PFSK-1 (cell line): ENCODE data around the gene KRTAP5-10.

ENCODE experiments used
- POLR2AphosphoS5 ChIP-seq: IDR thresholded peaks from 2 replicates; pipeline ENCODE4 v1.6.1; 2012; ENCODE audit warnings: low read depth, mild to moderate bottlenecking, control low read depth, low read length, moderate library complexity
- SIN3A ChIP-seq: IDR thresholded peaks from 2 replicates; pipeline ENCODE4 v1.6.1; 2012; ENCODE audit warnings: mild to moderate bottlenecking, low read length, moderate library complexity, borderline replicate concordance; ENCODE audit not compliant: insufficient read depth
- TAF1 ChIP-seq: IDR thresholded peaks from 2 replicates; pipeline ENCODE4 v1.6.1; 2012; ENCODE audit warnings: low read length, control low read depth, borderline replicate concordance; ENCODE audit not compliant: insufficient read depth
- TF ChIP-seq, protein P1 (sequence below), 2 experiments: IDR thresholded peaks; 2 replicates each; pipeline versions ENCODE4 v1.6.1 to v1.8.0; 2011 to 2012; ENCODE audit warnings: low read depth in 2 of 2, low read length in 2 of 2, control low read depth in 1 of 2, inconsistent platforms in 1 of 2, mild to moderate bottlenecking in 1 of 2, moderate library complexity in 1 of 2; ENCODE audit not compliant: insufficient read depth in 1 of 2

DNA sequence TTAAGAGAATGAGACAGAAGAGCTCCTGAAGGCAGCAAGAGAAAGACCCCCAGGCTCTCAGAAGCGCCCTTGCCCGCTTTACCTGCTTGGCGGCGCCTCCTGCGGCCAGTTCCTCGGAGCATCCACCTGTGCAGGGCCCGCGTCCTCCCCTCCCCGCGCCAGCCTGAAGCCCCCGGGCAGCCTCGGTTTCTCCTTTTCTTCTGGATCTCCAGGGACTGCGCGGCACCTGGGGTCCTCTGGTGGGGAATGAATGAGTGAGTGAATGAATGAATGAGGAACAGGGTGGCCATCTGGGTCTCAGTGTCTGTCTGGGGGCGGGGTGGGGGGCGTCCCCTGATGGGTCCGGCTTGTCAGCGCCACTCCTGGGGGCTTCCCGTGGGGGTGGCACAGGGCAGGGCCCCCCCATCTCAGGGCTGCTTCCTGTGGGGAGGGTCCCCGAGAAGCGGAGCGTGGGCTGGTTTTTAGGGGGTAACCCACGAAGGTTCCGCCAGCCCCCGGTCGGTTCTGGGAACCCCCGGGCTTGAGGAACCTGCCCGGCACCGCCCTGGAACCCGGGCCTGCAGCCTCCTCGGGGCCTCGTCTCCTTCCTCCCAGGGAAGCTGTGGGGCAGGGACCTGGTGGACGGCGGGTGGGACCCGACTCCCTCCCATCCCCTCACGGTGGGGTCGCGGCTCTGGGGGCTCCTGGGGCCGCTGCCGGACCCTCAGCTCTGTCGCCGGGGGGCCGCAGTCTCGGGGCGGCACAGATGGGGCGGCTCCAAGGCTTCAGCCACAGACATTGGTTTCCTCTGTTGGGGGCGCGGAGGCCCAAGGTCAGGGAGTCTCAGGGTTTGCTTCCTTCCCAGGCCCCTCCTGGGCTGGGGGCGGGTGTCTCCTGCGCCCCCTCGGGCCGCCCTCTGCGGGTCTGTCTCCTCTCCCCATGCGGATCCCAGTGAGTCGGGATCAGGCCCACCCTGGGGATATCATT lies 46.6 kb upstream of the KRTAP5-10 start:
- TF ChIP-seq POLR2AphosphoS5: no peak
- TF ChIP-seq, protein P1, sequence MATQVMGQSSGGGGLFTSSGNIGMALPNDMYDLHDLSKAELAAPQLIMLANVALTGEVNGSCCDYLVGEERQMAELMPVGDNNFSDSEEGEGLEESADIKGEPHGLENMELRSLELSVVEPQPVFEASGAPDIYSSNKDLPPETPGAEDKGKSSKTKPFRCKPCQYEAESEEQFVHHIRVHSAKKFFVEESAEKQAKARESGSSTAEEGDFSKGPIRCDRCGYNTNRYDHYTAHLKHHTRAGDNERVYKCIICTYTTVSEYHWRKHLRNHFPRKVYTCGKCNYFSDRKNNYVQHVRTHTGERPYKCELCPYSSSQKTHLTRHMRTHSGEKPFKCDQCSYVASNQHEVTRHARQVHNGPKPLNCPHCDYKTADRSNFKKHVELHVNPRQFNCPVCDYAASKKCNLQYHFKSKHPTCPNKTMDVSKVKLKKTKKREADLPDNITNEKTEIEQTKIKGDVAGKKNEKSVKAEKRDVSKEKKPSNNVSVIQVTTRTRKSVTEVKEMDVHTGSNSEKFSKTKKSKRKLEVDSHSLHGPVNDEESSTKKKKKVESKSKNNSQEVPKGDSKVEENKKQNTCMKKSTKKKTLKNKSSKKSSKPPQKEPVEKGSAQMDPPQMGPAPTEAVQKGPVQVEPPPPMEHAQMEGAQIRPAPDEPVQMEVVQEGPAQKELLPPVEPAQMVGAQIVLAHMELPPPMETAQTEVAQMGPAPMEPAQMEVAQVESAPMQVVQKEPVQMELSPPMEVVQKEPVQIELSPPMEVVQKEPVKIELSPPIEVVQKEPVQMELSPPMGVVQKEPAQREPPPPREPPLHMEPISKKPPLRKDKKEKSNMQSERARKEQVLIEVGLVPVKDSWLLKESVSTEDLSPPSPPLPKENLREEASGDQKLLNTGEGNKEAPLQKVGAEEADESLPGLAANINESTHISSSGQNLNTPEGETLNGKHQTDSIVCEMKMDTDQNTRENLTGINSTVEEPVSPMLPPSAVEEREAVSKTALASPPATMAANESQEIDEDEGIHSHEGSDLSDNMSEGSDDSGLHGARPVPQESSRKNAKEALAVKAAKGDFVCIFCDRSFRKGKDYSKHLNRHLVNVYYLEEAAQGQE (IDR thresholded peaks at IDR 0.05; ENCODE audit: insufficient read depth in 1 of 2, low read depth in 2 of 2, low read length in 2 of 2): no peak
- no peak for TF ChIP-seq SIN3A
- no peak for TF ChIP-seq TAF1
